K562 (cell line): ENCODE data around the gene UBR3. TPM values are rescaled to one million over a fixed set of nuclear protein-coding genes. Genes with fewer than 3 reads are reported as not detected.
A peak's percentile ranks its signal among the peaks of the same experiment; 100 is the strongest.

Source experiments
- ATAC-seq: fragments of 200-7000 bp; cut with Tn5 transposase; 3 replicates; pipeline ENCODE4 v1.9.1; 2020; ENCODE audit warnings: moderate library complexity
- BruUV-seq: library from RNA; stranded (reverse); fragments of 400-500 nt; replicated peaks from 2 replicates; lab custom pipeline; 2021; lab: Mats Ljungman, UMichigan
- CTCF ChIA-PET: fragments of 300-600 bp; formaldehyde crosslinking; extraction: SDS; loops from one replicate; lab custom pipeline; 2021; ENCODE audit warnings: low intra/inter-chr PET ratio; lab: Yijun Ruan, JAX
- POLR2A ChIA-PET: fragments of 300-600, 350-650 bp; sonication (Branson Sonifier 250); formaldehyde crosslinking; extraction: SDS; loops from one replicate; lab custom pipeline; 2021; ENCODE audit warnings: antibody characterized with exemption, inconsistent platforms; lab: Yijun Ruan, JAX
- DNase-seq, 4 experiments: peaks; one replicate each; pipeline versions ENCODE4 v3.0.0 to v3.0.0-alpha.2; 2011 to 2018; ENCODE audit warnings: low spot score in 3 of 4, mixed read lengths in 3 of 4; ENCODE audit errors: extremely low read depth in 1 of 4
- FAIRE-seq: peaks from 2 replicates; lab custom pipeline; 2011; peaks lifted over from hg19 to GRCh38; lab: Jason Lieb, UNC
- H2AFZ ChIP-seq: 2 replicates; pipeline ENCODE4 v1.6.0; 2011; ENCODE audit warnings: low read depth, low read length, control low read depth, inconsistent platforms
- H3K27ac ChIP-seq: fragments of 200-600 bp; 3 replicates; pipeline ENCODE4 v1.8.0; 2011; ENCODE audit warnings: low read depth, mild to moderate bottlenecking, control low read depth, inconsistent platforms, low read length, moderate library complexity, mixed read lengths; ENCODE audit errors: extremely low read depth
- H3K27me3 ChIP-seq, 2 experiments: fragments of 300-600 bp in 1 of 2; 2 replicates in 1 of 2; 3 replicates in 1 of 2; pipeline versions ENCODE4 v1.6.0 to v1.8.0; 2011; ENCODE audit warnings: inconsistent platforms in 2 of 2, low read length in 2 of 2, mild to moderate bottlenecking in 1 of 2, mixed read lengths in 1 of 2, moderate library complexity in 1 of 2; ENCODE audit not compliant: control insufficient read depth in 2 of 2, insufficient read depth in 2 of 2
- H3K36me3 ChIP-seq: fragments of 300-600 bp; 3 replicates; pipeline ENCODE4 v1.8.0; 2011; ENCODE audit warnings: mild to moderate bottlenecking, low read length, inconsistent platforms; ENCODE audit not compliant: control insufficient read depth, insufficient read depth
- H3K4me1 ChIP-seq, 2 experiments: fragments of 200-600 bp in 1 of 2; replicated peaks in 1 of 2; 2 replicates in 1 of 2; 3 replicates in 1 of 2; pipeline versions ENCODE4 v1.5.1 to v1.8.0; 2011; ENCODE audit warnings: inconsistent platforms in 2 of 2, low read length in 2 of 2, mild to moderate bottlenecking in 1 of 2, mixed read lengths in 1 of 2, moderate library complexity in 1 of 2; ENCODE audit not compliant: control insufficient read depth in 2 of 2, insufficient read depth in 2 of 2
- H3K4me2 ChIP-seq: 2 replicates; pipeline ENCODE4 v1.6.1; 2011; ENCODE audit warnings: low read length, control low read depth, inconsistent platforms, mixed read lengths; ENCODE audit not compliant: insufficient read depth
- H3K4me3 ChIP-seq: fragments of 200-600 bp; sonication (generic), shearing (Covaris generic); 2 replicates; pipeline ENCODE4 v1.5.1; 2016; ENCODE audit warnings: control low read depth, inconsistent platforms
- H3K79me2 ChIP-seq: fragments of 200-600 bp; 3 replicates; pipeline ENCODE4 v1.8.0; 2011; ENCODE audit warnings: low read length, inconsistent platforms; ENCODE audit not compliant: control insufficient read depth, insufficient read depth
- H3K9ac ChIP-seq, 2 experiments: 2 replicates each; pipeline versions ENCODE4 v1.6.0 to v1.6.1; 2011; ENCODE audit warnings: low read depth in 2 of 2, low read length in 2 of 2, control low read depth in 1 of 2, inconsistent platforms in 1 of 2, mild to moderate bottlenecking in 1 of 2, mixed read lengths in 1 of 2; ENCODE audit not compliant: insufficient read depth in 1 of 2
- H3K9me1 ChIP-seq: one replicate; pipeline ENCODE4 v1.6.0; 2011; ENCODE audit warnings: inconsistent platforms, mild to moderate bottlenecking, low read length, moderate library complexity; ENCODE audit not compliant: control insufficient read depth, insufficient read depth
- H3K9me3 ChIP-seq: replicated peaks from 2 replicates; pipeline ENCODE4 v1.5.1; 2011; ENCODE audit warnings: low read depth, low read length, inconsistent platforms; ENCODE audit not compliant: control insufficient read depth, insufficient read depth
- H4K20me1 ChIP-seq: replicated peaks from 2 replicates; pipeline ENCODE4 v1.6.1; 2011; ENCODE audit warnings: low read length, inconsistent platforms, mixed read lengths; ENCODE audit not compliant: control insufficient read depth, insufficient read depth
- CEBPG ChIP-seq, 3 experiments: fragments of 200-800 bp in 1 of 3; sonication (Bioruptor generic) in 1 of 3; sonication (generic) in 1 of 3; formaldehyde crosslinking in 1 of 3; IDR thresholded peaks in 2 of 3; conservative IDR thresholded peaks in 1 of 3; 2 replicates each; pipeline versions ENCODE4 v1.6.1 to v1.8.0; 2016 to 2022; ENCODE audit warnings: missing compliant biosample characterization in 2 of 3, missing genetic modification characterization in 2 of 3, mild to moderate bottlenecking in 1 of 3, missing genetic modification reagents in 1 of 3
- E4F1 ChIP-seq: fragments of 250-450 bp; sonication (Bioruptor Pico); IDR thresholded peaks from 2 replicates; pipeline ENCODE4 v1.5.0; 2021; ENCODE audit warnings: mild to moderate bottlenecking, borderline replicate concordance
- KAT7 ChIP-seq: sonication (generic); formaldehyde crosslinking; IDR thresholded peaks from 2 replicates; pipeline ENCODE4 v1.8.0; 2022; ENCODE audit warnings: missing genetic modification reagents, mild to moderate bottlenecking, borderline replicate concordance
- WGBS: fragments of 100-300 bp; shearing (Covaris generic); methylation state at CpG from one replicate; pipeline ENCODE4 v1.1.6; 2016; ENCODE audit warnings: low coverage, mixed read lengths; ENCODE audit not compliant: insufficient coverage; ENCODE audit errors: missing lambda C conversion rate; 5-methylcytosine and 5-hydroxymethylcytosine counted together
- in situ Hi-C: fragments of 300-500 bp; cut with MboI; formaldehyde crosslinking; loops from 4 replicates; pipeline ENCODE4 v1.15.0; 2018; ENCODE audit warnings: inconsistent platforms, mixed read lengths
- intact Hi-C: fragments of 100-400 bp; cut with micrococcal nuclease; formaldehyde crosslinking; loops from 2 replicates; pipeline ENCODE4 v1.14.2; 2022
- polyA plus RNA-seq, 8 experiments: library from polyadenylated mRNA; depleted of rRNA in 4 of 8; stranded (reverse) in 5 of 8; unstranded in 3 of 8; fragments of >200 nt; fragmentation: Nextera tagmentation in 2 of 8; fragmentation: Illumina TruSeq in 1 of 8; extraction: Ambion mirVana in 2 of 8; extraction: Trizol in 1 of 8; gene quantifications; 2 replicates each; pipeline versions ENCODE4 v1.2.1 to v1.2.3, GENCODE V29; 2011 to 2014; ENCODE audit warnings: inconsistent platforms in 1 of 8, missing spikeins in 1 of 8
- total RNA-seq, 7 experiments: library from RNA; depleted of rRNA in 6 of 7; stranded (reverse); fragments of >200 nt in 6 of 7; fragmentation: Illumina TruSeq in 2 of 7; extraction: Trizol in 2 of 7; gene quantifications; 2 replicates each; pipeline versions ENCODE4 v1.2.1 to v1.2.3, GENCODE V29; 2011 to 2021; ENCODE audit warnings: low replicate concordance in 1 of 7

UBR3 gene
- total and polyA plus RNA-seq, 9 of the 15 experiments (the other 6 are each of a cell fraction or from before 2014, with no cell fraction given), result 14.4 to 63.5 (median 40.4) TPM

- TF ChIP-seq E4F1 (CRISPR knock-in tag), result no peak
These were observed 246.0 kb downstream of the UBR3 start (continued) for GRCh38 chr2:170073288-170073687.

GRCh38 chr2:170076189-170076588, 248.9 kb downstream of the UBR3 start:
- ATAC-seq (no peak), FAIRE-seq (no peak), DNase-seq (no peak)
- H3K9me3 ChIP-seq, result 0 out of 2 replicates have a peak, but pooled peaks cover under 1% of the 10 kb centered on the region
- H3K4me1 ChIP-seq, result no peaks in the 10 kb centered on the region
- 95% methylated on average over 1 of the region's 1 CpG for WGBS
- peaks cover 33% of the 10 kb centered on the region; the same call in 2 of the 3 replicates for H3K36me3 ChIP-seq
- TF ChIP-seq CEBPG (CRISPR knock-in tag; IDR thresholded peaks at IDR 0.05) (no peak), CEBPG (tag; conservative IDR thresholded peaks at IDR 0.05 in 1 of 2, IDR thresholded peaks at IDR 0.05 in 1 of 2) (0 out of 4 replicates have a peak, but pooled peaks of 1 of the 2 experiments have one; percentile 37), KAT7 (CRISPR knock-in tag) (no peak)
- no peaks in the 10 kb centered on the region for H4K20me1 ChIP-seq
- no peaks in the 10 kb centered on the region for H3K79me2 ChIP-seq
- ChIA-PET POLR2A (interaction anchor here (0.7 to 0.9 kb wide), 3 partner anchors 9 to 284 kb away, joined by 3 to 4 read pairs (median 3); no protein-coding TSS in a partner anchor), CTCF (no interaction called here)
- H2AFZ ChIP-seq, result no peak overlapping the region
- no peaks in the 10 kb centered on the region for H3K27me3 ChIP-seq
- H3K27ac ChIP-seq, result no peak overlapping the region
- no TSS peak for BruUV-seq
- H3K9ac ChIP-seq, result no peak overlapping the region
- no peak overlapping the region for H3K4me2 ChIP-seq
- intact Hi-C loops, result no loop called here
- in situ Hi-C loops, result no loop called here
- no peaks in the 10 kb centered on the region for H3K9me1 ChIP-seq
- no peak overlapping the region for H3K4me3 ChIP-seq
